Vagina (tissue), 2 donors: ENCODE results near the gene DDR2. TPM values are rescaled to one million over a fixed set of nuclear protein-coding genes. Genes with fewer than 3 reads are reported as not detected.

Experiments
- DNase-seq, 2 donors: peaks; one replicate each; pipeline ENCODE4 v3.0.0-alpha.2; 2017; ENCODE audit errors: extremely low spot score in 2 of 2
- H3K27ac ChIP-seq: fragments of 200-600 bp; sonication (generic); one replicate; pipeline ENCODE4 v1.5.1; 2019
- H3K27me3 ChIP-seq: fragments of 200-600 bp; sonication (generic); one replicate; pipeline ENCODE4 v1.5.1; 2019
- H3K36me3 ChIP-seq, 2 donors: fragments of 200-600 bp; sonication (generic); one replicate each; pipeline ENCODE4 v1.5.1; 2017 to 2019
- H3K4me1 ChIP-seq: fragments of 200-600 bp; sonication (generic); one replicate; pipeline ENCODE4 v1.5.1; 2019
- H3K4me3 ChIP-seq, 2 donors: fragments of 200-600 bp; sonication (generic); 1 replicate in 1 of 2; 2 replicates in 1 of 2; pipeline ENCODE4 v1.5.1; 2016 to 2019
- H3K9me3 ChIP-seq: fragments of 200-600 bp; sonication (generic); one replicate; pipeline ENCODE4 v1.5.1; 2019
- POLR2A ChIP-seq, 2 donors: fragments of 450-650 bp; IDR thresholded peaks; one replicate each; pipeline ENCODE4 v1.6.1; 2017; ENCODE audit warnings: antibody characterized with exemption in 2 of 2, mild to moderate bottlenecking in 2 of 2, moderate library complexity in 2 of 2
- POLR2AphosphoS5 ChIP-seq, 2 donors: sonication (generic); formaldehyde crosslinking; IDR thresholded peaks; one replicate each; pipeline ENCODE4 v1.9.0; 2017; ENCODE audit warnings: antibody characterized with exemption in 2 of 2, mild to moderate bottlenecking in 2 of 2, low read depth in 1 of 2; ENCODE audit not compliant: insufficient read depth in 1 of 2
- intact Hi-C: fragments of 100-400 bp; cut with DNase I; formaldehyde crosslinking; loops from one replicate; pipeline ENCODE4 v1.15.1; 2023
- total RNA-seq: library from RNA; depleted of rRNA; stranded (reverse); fragments of >200 nt; gene quantifications from one replicate; pipeline ENCODE4 v1.2.3, GENCODE V29; 2016
- TF ChIP-seq, protein P1 (sequence below), 3 experiments: fragments of 450-650 bp in 2 of 3; fragments of 200-600 bp in 1 of 3; sonication (generic) in 1 of 3; IDR thresholded peaks; one replicate each; pipeline ENCODE4 v1.5.1; 2017 to 2019; ENCODE audit warnings: antibody characterized with exemption in 3 of 3, mild to moderate bottlenecking in 2 of 3, moderate library complexity in 2 of 3

DDR2 gene
- total RNA-seq, 1 donor from 2014 or later = 153 TPM

DNA sequence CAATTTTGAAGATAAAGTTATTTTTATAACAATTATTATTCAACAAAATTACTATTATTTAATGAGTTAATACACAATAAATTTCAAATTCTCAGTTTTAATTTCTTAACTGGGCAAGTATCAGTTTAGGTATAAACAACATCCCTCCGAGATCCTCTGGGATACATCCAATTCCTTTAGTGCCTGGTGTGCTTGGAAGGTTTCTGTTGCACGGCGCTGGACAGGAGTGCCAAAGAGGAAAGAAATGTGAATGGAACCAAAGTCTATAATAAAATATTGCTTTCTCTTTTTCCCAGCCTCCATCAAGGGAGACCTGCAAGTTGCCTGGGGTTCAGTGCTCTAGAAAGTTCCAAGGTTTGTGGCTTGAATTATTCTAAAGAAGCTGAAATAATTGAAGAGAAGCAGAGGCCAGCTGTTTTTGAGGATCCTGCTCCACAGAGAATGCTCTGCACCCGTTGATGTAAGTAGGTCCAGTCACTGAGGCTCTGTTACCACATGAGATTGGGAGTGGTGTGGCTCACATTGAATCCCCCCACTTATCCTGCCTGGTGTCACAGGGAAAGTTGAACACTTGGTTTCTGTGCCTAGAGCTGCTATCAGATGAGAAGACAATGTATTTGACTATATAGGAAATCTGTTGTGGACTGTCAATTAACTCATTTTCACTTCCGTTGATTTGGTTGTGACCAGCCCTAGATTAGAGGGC is 22.8 kb downstream of the DDR2 start:
- Histone ChIP-seq H3K27me3 (no peaks in the 10 kb centered on the region), H3K4me1 (no peaks in the 10 kb centered on the region), H3K36me3 (no peaks in the 10 kb centered on the region), H3K4me3 (no peak overlapping the region), H3K27ac (no peak overlapping the region), H3K9me3 (no peaks in the 10 kb centered on the region)
- no peak for DNase-seq
- TF ChIP-seq, protein P1, sequence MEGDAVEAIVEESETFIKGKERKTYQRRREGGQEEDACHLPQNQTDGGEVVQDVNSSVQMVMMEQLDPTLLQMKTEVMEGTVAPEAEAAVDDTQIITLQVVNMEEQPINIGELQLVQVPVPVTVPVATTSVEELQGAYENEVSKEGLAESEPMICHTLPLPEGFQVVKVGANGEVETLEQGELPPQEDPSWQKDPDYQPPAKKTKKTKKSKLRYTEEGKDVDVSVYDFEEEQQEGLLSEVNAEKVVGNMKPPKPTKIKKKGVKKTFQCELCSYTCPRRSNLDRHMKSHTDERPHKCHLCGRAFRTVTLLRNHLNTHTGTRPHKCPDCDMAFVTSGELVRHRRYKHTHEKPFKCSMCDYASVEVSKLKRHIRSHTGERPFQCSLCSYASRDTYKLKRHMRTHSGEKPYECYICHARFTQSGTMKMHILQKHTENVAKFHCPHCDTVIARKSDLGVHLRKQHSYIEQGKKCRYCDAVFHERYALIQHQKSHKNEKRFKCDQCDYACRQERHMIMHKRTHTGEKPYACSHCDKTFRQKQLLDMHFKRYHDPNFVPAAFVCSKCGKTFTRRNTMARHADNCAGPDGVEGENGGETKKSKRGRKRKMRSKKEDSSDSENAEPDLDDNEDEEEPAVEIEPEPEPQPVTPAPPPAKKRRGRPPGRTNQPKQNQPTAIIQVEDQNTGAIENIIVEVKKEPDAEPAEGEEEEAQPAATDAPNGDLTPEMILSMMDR (IDR thresholded peaks at IDR 0.05) = no peak
- TF ChIP-seq POLR2AphosphoS5 (IDR thresholded peaks at IDR 0.05; ENCODE audit: insufficient read depth in 1 of 2, low read depth in 1 of 2) (no peak), POLR2A (IDR thresholded peaks at IDR 0.05) (no peak)
- intact Hi-C loops = no loop called here

DNA sequence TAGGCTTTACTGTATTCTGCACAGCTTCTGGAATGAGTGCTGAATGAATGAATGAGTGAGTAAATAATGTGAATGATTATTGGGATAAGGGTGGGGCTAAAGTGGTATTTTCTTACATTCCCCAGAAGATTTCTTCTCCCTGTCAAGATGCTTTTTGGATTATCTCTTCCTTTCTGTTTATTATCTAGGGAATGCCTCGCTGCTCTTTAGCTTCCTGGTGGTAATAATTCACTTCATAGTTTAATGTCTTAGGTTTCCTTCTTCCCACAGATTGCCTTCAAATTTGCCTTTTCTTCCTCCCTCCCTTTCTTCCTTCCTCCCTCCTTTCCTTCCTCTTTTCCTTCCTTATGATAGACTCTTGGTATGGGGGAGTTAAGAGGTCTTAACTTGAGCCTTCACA is 24.0 kb downstream of the DDR2 start:
- Histone ChIP-seq H3K9me3 (no peaks in the 10 kb centered on the region), H3K4me1 (no peaks in the 10 kb centered on the region), H3K4me3 (no peak overlapping the region), H3K27me3 (no peaks in the 10 kb centered on the region), H3K27ac (no peak overlapping the region), H3K36me3 (no peaks in the 10 kb centered on the region)
- DNase-seq = no peak
- TF ChIP-seq POLR2AphosphoS5 (IDR thresholded peaks at IDR 0.05; ENCODE audit: insufficient read depth in 1 of 2, low read depth in 1 of 2) (no peak), POLR2A (IDR thresholded peaks at IDR 0.05) (no peak)
- TF ChIP-seq, protein P1 (IDR thresholded peaks at IDR 0.05) = no peak
- intact Hi-C loops = no loop called here

DNA sequence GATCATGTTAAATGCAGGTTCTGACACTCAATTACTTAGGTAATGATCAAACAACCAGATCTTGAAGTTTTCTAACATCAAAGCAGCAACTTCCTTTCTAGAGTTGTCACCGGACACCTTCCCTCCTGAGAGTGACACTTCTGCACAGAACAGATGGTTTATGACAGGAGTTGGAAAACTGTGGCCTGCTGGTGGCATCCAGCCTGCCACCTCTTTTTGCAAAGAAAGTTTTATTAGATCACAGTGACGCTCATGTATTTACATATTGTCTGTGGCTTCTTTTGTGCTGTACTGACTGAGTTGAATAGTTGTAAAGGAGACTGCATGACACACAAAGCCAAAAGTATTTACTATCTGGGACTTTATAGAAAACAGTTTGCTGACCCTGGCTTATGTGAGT is 28.3 kb downstream of the DDR2 start:
- DNase-seq = no peak
- TF ChIP-seq POLR2AphosphoS5 (IDR thresholded peaks at IDR 0.05; ENCODE audit: insufficient read depth in 1 of 2, low read depth in 1 of 2) (no peak), POLR2A (IDR thresholded peaks at IDR 0.05) (no peak)
- TF ChIP-seq, protein P1 (IDR thresholded peaks at IDR 0.05) = no peak
- no peaks in the 10 kb centered on the region for H3K27me3 ChIP-seq
- H3K27ac ChIP-seq = no peak overlapping the region
- no peaks in the 10 kb centered on the region for H3K4me1 ChIP-seq
- H3K4me3 ChIP-seq = no peak overlapping the region
- H3K9me3 ChIP-seq = no peaks in the 10 kb centered on the region
- H3K36me3 ChIP-seq = no peaks in the 10 kb centered on the region
- intact Hi-C loops = no loop called here

DNA sequence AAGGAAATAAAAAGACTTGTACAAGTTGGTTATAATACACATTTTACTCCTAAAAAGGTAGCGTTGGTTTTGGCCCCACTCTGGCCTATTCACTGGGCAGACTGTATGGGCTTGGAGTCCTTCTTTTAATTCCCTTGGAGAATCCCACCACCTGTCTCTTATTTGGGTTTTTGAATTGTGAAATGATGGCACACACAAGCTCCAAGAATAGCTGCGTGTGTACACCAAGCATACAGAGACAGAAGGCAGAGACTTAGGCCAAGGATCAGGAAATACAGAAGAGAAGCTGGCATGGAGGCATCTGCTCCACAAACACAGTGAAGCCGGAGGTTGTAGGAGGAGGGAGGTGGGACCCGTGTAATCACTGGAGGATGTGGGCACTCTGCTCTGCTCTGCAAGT is 29.1 kb downstream of the DDR2 start:
- Histone ChIP-seq H3K36me3 (no peaks in the 10 kb centered on the region), H3K27me3 (no peaks in the 10 kb centered on the region), H3K27ac (no peak overlapping the region), H3K4me3 (no peak overlapping the region), H3K9me3 (no peaks in the 10 kb centered on the region), H3K4me1 (peaks cover 5% of the 10 kb centered on the region)
- intact Hi-C loops = no loop called here
- no peak for DNase-seq
- TF ChIP-seq POLR2A (IDR thresholded peaks at IDR 0.05) (no peak), POLR2AphosphoS5 (IDR thresholded peaks at IDR 0.05; ENCODE audit: insufficient read depth in 1 of 2, low read depth in 1 of 2) (no peak)
- TF ChIP-seq, protein P1 (IDR thresholded peaks at IDR 0.05) = no peak

DNA sequence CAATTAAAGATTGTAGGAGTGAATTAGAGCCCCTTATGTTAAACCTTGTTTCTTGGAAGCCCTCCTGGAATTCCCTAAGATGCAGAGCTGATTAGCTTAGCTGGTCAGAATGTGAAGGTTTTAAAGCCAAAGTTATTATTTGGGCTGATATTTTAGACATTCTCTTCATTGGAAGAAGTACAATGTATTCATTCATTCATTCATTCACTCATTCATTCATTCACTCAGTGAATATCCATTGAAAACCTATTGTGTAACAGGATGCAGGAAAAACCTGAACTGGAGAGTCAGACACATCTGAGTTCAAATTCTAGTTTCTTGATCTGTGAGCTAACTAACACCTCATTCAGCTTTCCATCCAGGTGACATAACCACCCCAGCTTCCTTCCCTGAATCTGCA is 29.7 kb downstream of the DDR2 start:
- no peak for TF ChIP-seq POLR2A (IDR thresholded peaks at IDR 0.05)
- TF ChIP-seq POLR2AphosphoS5 (IDR thresholded peaks at IDR 0.05; ENCODE audit: insufficient read depth in 1 of 2, low read depth in 1 of 2) = no peak
- TF ChIP-seq, protein P1 (IDR thresholded peaks at IDR 0.05) = no peak
- intact Hi-C loops = no loop called here
- peaks cover 6% of the 10 kb centered on the region for H3K4me1 ChIP-seq
- H3K36me3 ChIP-seq = no peaks in the 10 kb centered on the region
- H3K9me3 ChIP-seq = no peaks in the 10 kb centered on the region
- H3K4me3 ChIP-seq = no peak overlapping the region
- no peak for DNase-seq
- H3K27ac ChIP-seq = no peak overlapping the region
- no peaks in the 10 kb centered on the region for H3K27me3 ChIP-seq
